Esophagus (tissue), 2 donors: Measurements from ENCODE around the gene TOM1L2. TPM values are rescaled to one million over a fixed set of nuclear protein-coding genes. Genes with fewer than 3 reads are reported as not detected.

Experiments
- H3K27ac ChIP-seq, 2 donors: one replicate each; pipeline ENCODE4 v1.5.1; 2013; ENCODE audit warnings: low read depth in 2 of 2, mild to moderate bottlenecking in 2 of 2, inconsistent platforms in 1 of 2, low read length in 1 of 2, moderate library complexity in 1 of 2
- H3K27me3 ChIP-seq, 2 donors: one replicate each; pipeline ENCODE4 v1.6.1; 2013; ENCODE audit warnings: low read length in 2 of 2, control low read depth in 1 of 2, mild to moderate bottlenecking in 1 of 2; ENCODE audit not compliant: insufficient read depth in 2 of 2, control insufficient read depth in 1 of 2
- H3K36me3 ChIP-seq, 2 donors: one replicate each; pipeline ENCODE4 v1.6.1; 2013; ENCODE audit warnings: low read length in 1 of 2; ENCODE audit not compliant: control insufficient read depth in 2 of 2, insufficient read depth in 2 of 2
- H3K4me1 ChIP-seq, 2 donors: one replicate each; pipeline ENCODE4 v1.6.1; 2013; ENCODE audit warnings: low read length in 1 of 2; ENCODE audit not compliant: control insufficient read depth in 2 of 2, insufficient read depth in 2 of 2
- H3K4me3 ChIP-seq, 2 donors: one replicate each; pipeline ENCODE4 v1.5.1; 2013; ENCODE audit warnings: low read length in 2 of 2, mild to moderate bottlenecking in 2 of 2, low read depth in 1 of 2, moderate library complexity in 1 of 2
- H3K9me3 ChIP-seq, 2 donors: one replicate each; pipeline ENCODE4 v1.6.1; 2013; ENCODE audit warnings: mild to moderate bottlenecking in 2 of 2, low read depth in 1 of 2, low read length in 1 of 2, moderate library complexity in 1 of 2; ENCODE audit not compliant: control insufficient read depth in 2 of 2, insufficient read depth in 1 of 2
- WGBS, 2 donors: extraction: QIAGEN DNeasy Blood & Tissue Kit; methylation state at CpG; one replicate each; pipeline ENCODE4 v1.1.7; 2013; 5-methylcytosine and 5-hydroxymethylcytosine counted together
- polyA plus RNA-seq, 2 donors: library from polyadenylated mRNA; stranded (reverse); fragments of 200-250 nt; gene quantifications; one replicate each; pipeline ENCODE4 v1.2.3, GENCODE V29; 2013
- donor health status: healthy with polysubstance abuse.
- donor health status: Bipolar disorder and iron deficiency.

Gene TOM1L2
- 10 to 100 TPM; 49.9 to 83.2 TPM for polyA plus RNA-seq

DNA sequence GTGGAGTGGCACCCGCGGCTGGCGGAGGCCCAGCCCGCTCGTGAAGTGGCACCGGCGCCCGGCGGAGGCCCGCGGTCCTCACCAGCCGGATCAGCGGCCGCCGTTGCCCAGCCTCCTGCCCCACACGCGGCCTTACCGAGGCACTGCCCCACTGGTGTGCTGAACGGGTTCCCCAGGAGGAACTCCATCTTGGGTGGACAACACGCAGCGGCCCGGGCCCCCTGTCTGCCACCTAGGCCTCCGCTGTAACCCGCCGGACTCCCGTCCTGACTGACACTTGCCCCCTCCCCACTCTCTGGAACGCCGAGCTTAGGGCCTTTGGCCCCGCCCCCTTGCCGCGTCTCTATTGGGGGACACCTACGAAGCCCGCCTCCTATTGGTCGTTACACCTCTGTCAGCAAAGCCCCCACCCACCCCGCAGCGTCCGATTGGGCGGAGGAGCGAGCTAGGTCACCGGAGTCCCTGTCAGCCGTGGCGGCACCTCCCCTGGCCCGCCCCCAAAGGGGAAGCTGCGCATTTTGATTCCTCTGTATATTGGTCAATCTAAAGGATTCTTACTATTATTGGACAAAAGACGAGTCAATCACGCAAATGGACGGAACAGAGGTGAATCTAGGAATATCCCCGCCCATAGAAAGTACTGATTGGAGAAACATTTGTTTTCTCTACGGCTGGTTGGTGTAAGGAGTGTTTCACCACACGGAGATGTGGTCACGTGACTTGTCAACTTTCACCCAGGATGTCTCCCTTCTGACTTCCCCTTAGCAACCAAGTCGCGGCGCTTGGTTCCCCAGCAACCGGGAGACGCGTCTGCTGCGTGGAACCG, at the start of gene TOM1L2, which contains the start of gene DRC3:
Gene TOM1L2 (minus strand): TSS at position 275 of the 826 bp plus-strand sequence. CDS start 87 bp downstream, at position 188.
Gene DRC3 (plus strand): TSS at position 737 of the 826 bp plus-strand sequence. CDS start 4,737 bp downstream, outside the sequence.
- Histone ChIP-seq H3K4me1 (peaks cover 5 to 6% of the 10 kb centered on the region in 2 donors), H3K9me3 (no peaks in the 10 kb centered on the region), H3K27ac (peak within 1 kb of the TSS; percentile 92 to 97), H3K27me3 (no peaks in the 10 kb centered on the region), H3K4me3 (peak within 1 kb of the TSS; percentile 70 to 97), H3K36me3 (no peaks in the 10 kb centered on the region)
- 0 to 1% methylated on average over 54 to 59 of the region's 59 CpGs for WGBS, 2 donors

DNA sequence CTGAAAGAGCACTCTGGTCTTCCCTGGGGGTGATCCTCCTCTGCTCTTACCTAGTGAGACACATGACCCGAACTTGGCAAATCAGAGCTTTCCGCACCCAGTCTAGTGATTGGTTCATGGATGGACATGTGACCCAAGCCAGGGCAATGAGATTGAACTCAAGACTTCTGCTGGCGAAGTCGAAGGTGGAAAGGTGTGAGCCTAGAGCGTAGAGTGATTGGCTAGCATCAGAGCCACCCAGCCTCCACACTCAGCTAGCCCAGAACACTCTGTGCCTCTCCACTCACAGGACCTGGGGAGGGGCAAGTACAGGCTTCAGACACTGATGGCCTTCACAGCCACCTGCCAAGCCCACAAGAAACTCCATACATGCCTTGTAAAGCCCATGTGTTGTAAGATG, 49.2 kb upstream of the TOM1L2 start:
- Histone ChIP-seq H3K4me1 (peaks cover 4 to 5% of the 10 kb centered on the region in 2 donors), H3K27me3 (no peaks in the 10 kb centered on the region), H3K27ac (no peak overlapping the region), H3K36me3 (peaks cover 0 to 14% of the 10 kb centered on the region in 2 donors), H3K4me3 (no peak overlapping the region), H3K9me3 (no peaks in the 10 kb centered on the region)
- 94 to 98% methylated on average over 5 of the region's 5 CpGs for WGBS, 2 donors

GRCh38 chr17:18020971-18021370, 48.8 kb upstream of the TOM1L2 start:
- Histone ChIP-seq H3K27me3 (no peaks in the 10 kb centered on the region), H3K36me3 (peaks cover 0 to 11% of the 10 kb centered on the region in 2 donors), H3K9me3 (no peaks in the 10 kb centered on the region), H3K27ac (no peak overlapping the region), H3K4me3 (no peak overlapping the region), H3K4me1 (peaks cover 2% of the 10 kb centered on the region in 2 donors)
- 94 to 97% methylated on average over 6 of the region's 6 CpGs for WGBS, 2 donors

GRCh38 chr17:18019838-18020154, 47.6 kb upstream of the TOM1L2 start:
- H3K36me3 ChIP-seq = peaks cover 0 to 16% of the 10 kb centered on the region in 2 donors
- no peak overlapping the region for H3K4me3 ChIP-seq
- no peaks in the 10 kb centered on the region for H3K9me3 ChIP-seq
- no peaks in the 10 kb centered on the region for H3K27me3 ChIP-seq
- H3K27ac ChIP-seq = no peak overlapping the region
- WGBS, 2 donors = 75 to 86% methylated on average over 2 of the region's 2 CpGs
- peaks cover 2% of the 10 kb centered on the region in 2 donors for H3K4me1 ChIP-seq

- no peak overlapping the region for H3K27ac ChIP-seq
- no peak overlapping the region for H3K4me3 ChIP-seq
- H3K27me3 ChIP-seq = no peaks in the 10 kb centered on the region
- H3K36me3 ChIP-seq = peaks cover 0 to 13% of the 10 kb centered on the region in 2 donors
- 91 to 94% methylated on average over 15 of the region's 15 CpGs for WGBS, 2 donors
- H3K9me3 ChIP-seq = no peaks in the 10 kb centered on the region
- peaks cover 2% of the 10 kb centered on the region in 2 donors for H3K4me1 ChIP-seq
These were observed 46.3 kb upstream of the TOM1L2 start for GRCh38 chr17:18018411-18018921.

GRCh38 chr17:18017958-18018357, 45.8 kb upstream of the TOM1L2 start:
- H3K36me3 ChIP-seq = peaks cover 0 to 13% of the 10 kb centered on the region in 2 donors
- H3K4me3 ChIP-seq = no peak overlapping the region
- H3K9me3 ChIP-seq = no peaks in the 10 kb centered on the region
- H3K27ac ChIP-seq = no peak overlapping the region
- peaks cover 2% of the 10 kb centered on the region in 2 donors for H3K4me1 ChIP-seq
- H3K27me3 ChIP-seq = no peaks in the 10 kb centered on the region
- WGBS, 2 donors = 72 to 73% methylated on average over 3 of the region's 3 CpGs

DNA sequence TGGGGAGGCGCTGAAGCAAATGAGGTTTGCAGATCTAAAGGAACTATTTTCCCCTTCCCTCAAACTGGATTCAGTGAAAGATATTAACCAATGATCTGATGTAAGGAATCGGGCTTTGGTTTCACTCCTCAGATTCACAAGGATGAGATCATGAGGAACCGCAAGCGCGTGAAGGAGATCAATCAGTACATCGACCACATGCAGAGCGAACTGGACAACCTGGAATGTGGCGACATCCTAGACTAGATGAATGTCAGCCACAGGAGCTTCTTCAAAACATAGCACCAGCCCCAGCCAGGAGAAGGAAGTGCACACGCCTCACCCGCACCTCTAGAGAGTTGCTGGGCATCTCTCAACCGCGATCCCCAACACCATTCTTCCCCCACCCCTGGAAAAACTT, 44.2 kb upstream of the TOM1L2 start:
- H3K36me3 ChIP-seq = peaks cover 0 to 13% of the 10 kb centered on the region in 2 donors
- 96 to 97% methylated on average over 12 of the region's 12 CpGs for WGBS, 2 donors
- H3K27me3 ChIP-seq = no peaks in the 10 kb centered on the region
- H3K4me1 ChIP-seq = peaks cover 2% of the 10 kb centered on the region in 2 donors
- H3K9me3 ChIP-seq = no peaks in the 10 kb centered on the region
- H3K27ac ChIP-seq = no peak overlapping the region
- no peak overlapping the region for H3K4me3 ChIP-seq

- Histone ChIP-seq H3K4me3 (no peak overlapping the region), H3K36me3 (peaks cover 0 to 13% of the 10 kb centered on the region in 2 donors), H3K4me1 (peaks cover 0 to 2% of the 10 kb centered on the region in 2 donors), H3K27me3 (no peaks in the 10 kb centered on the region), H3K27ac (no peak overlapping the region), H3K9me3 (peaks cover 0 to under 1% of the 10 kb centered on the region in 2 donors)
- WGBS, 2 donors = 93 to 97% methylated on average over 5 of the region's 5 CpGs
These were observed 43.4 kb upstream of the TOM1L2 start for GRCh38 chr17:18015593-18015992.

DNA sequence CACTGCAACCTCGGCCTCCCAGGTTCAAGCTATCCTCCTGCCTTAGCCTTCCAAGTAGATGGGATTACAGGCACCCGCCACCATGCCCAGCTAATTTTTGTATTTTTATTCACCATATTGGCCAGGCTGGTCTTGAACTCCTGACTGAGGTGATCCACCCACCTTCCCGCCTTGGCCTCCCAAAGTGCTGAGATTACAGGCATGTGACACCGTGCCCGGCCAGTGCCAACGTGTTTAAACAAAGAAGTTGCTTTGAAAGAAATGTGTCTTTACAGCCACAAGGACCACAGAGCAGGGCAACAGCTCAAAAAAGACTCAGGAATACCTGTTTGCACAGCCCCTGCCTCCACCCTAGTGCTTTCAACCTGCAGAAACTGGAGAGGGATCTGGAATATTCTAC, 41.8 kb upstream of the TOM1L2 start:
- H3K27ac ChIP-seq = no peak overlapping the region
- WGBS, 2 donors = 77 to 83% methylated on average over 6 of the region's 6 CpGs
- no peaks in the 10 kb centered on the region for H3K27me3 ChIP-seq

More for the DNA sequence above, 41.8 kb upstream of the TOM1L2 start:
- H3K9me3 ChIP-seq = peaks cover 0 to 2% of the 10 kb centered on the region in 2 donors
- no peaks in the 10 kb centered on the region for H3K4me1 ChIP-seq
- peaks cover 0 to 10% of the 10 kb centered on the region in 2 donors for H3K36me3 ChIP-seq
- no peak overlapping the region for H3K4me3 ChIP-seq
